Nephron progenitor cell (in vitro differentiated cells): ENCODE results near the gene POLE.

Experiments
- DNase-seq: peaks from one replicate; pipeline ENCODE4 v3.0.0; 2021
- H3K27ac Mint-ChIP-seq: 2 replicates; pipeline ENCODE4 v1.8.0; 2021; ENCODE audit warnings: mild to moderate bottlenecking, moderate library complexity, mixed read lengths
- H3K27me3 Mint-ChIP-seq: 2 replicates; pipeline ENCODE4 v1.8.0; 2021; ENCODE audit warnings: mild to moderate bottlenecking, low read depth, mixed read lengths; ENCODE audit not compliant: poor library complexity
- H3K36me3 Mint-ChIP-seq: 2 replicates; pipeline ENCODE4 v1.8.0; 2021; ENCODE audit warnings: low read depth, mixed read lengths
- H3K4me1 Mint-ChIP-seq: 2 replicates; pipeline ENCODE4 v1.8.0; 2021; ENCODE audit warnings: mixed read lengths
- H3K4me3 Mint-ChIP-seq: 2 replicates; pipeline ENCODE4 v1.8.0; 2021; ENCODE audit warnings: mild to moderate bottlenecking, moderate library complexity, mixed read lengths
- H3K9me3 Mint-ChIP-seq: 2 replicates; pipeline ENCODE4 v1.8.0; 2021; ENCODE audit warnings: mild to moderate bottlenecking, moderate library complexity, mixed read lengths
- CTCF ChIP-seq: fragments of 200-600 bp; sonication (generic); IDR thresholded peaks from 2 replicates; pipeline ENCODE4 v1.5.0; 2021; ENCODE audit warnings: antibody characterized with exemption

POLE gene

DNA sequence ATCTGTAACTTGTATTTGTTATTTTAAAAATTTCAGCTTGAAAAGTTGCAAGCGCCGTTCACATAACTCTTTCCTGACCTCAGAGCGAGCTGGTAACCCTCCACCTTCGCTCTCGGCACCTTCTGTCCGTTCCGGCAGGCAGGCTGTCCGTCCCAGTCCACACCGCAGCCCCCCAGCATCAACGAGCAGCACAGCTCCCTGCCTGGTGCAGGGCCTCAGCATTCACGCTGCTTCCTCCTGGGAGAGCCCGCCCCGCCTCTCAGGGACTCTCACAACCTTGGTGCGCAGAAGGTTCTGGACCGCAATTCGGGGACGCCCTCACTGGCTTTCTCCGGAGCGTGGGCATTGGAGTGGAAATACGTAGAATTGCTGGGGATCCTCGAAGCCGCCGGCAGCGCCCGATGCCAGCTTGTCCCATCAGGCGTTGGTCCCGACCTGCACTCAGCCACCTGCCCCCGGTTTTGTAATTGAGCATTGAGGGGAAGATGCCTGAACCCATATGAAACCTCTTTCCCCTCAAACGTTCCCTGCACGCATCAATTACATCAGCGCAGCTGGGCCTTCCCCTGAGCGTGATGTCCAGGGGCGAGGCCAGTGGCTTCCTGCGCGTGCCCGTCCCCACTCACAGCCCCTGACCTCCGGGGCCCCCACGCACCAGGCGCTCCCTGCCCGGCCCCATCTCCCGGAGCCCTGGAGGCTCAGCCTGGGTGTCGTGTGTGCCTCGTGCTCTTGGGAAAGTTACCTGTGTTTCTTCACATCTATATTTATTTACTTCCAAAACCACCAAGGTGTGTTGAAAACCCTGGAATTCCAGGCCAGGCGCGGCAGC lies 95.8 kb downstream of the POLE start:
- Mint-ChIP-seq H3K36me3 (no peaks in the 10 kb centered on the region), H3K9me3 (peaks cover 15% of the 10 kb centered on the region), H3K4me3 (no peak overlapping the region), H3K27ac (no peak overlapping the region), H3K27me3 (peaks cover 75% of the 10 kb centered on the region), H3K4me1 (peaks cover 16% of the 10 kb centered on the region)
- DNase-seq: no peak
- no peak for TF ChIP-seq CTCF

GRCh38 chr12:132588821-132589669 lies 98.1 kb downstream of the POLE start:
- peaks cover 14% of the 10 kb centered on the region for H3K4me1 Mint-ChIP-seq
- H3K4me3 Mint-ChIP-seq: no peak overlapping the region
- peaks cover under 1% of the 10 kb centered on the region for H3K36me3 Mint-ChIP-seq
- no peak overlapping the region for H3K27ac Mint-ChIP-seq
- peaks cover 73% of the 10 kb centered on the region for H3K27me3 Mint-ChIP-seq
- no peak for TF ChIP-seq CTCF
- DNase-seq: no peak
- H3K9me3 Mint-ChIP-seq: peaks cover 15% of the 10 kb centered on the region

DNA sequence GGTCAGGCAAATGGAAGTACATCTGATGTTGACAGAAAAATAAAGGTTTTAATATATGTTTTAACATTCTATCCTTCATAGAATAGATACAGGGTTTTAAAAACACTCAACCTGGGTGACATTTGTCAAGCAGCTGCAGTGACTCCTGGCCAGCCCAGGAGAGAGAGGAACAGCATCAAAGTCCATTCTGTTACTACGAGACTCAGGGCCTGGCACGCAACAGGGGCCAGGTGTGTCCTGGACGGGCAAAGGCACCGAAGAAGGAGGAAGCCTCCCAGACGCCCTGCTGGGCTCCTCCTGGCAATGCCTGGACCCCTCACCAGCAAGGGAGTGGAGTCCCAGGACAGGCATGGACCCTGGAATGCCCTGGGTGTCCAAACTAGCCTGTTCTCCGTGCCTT lies 98.8 kb downstream of the POLE start:
- H3K9me3 Mint-ChIP-seq: peaks cover 15% of the 10 kb centered on the region
- H3K36me3 Mint-ChIP-seq: peaks cover 5% of the 10 kb centered on the region
- no peak for TF ChIP-seq CTCF
- no peak overlapping the region for H3K27ac Mint-ChIP-seq
- H3K4me1 Mint-ChIP-seq: peaks cover 13% of the 10 kb centered on the region
- H3K4me3 Mint-ChIP-seq: no peak overlapping the region
- H3K27me3 Mint-ChIP-seq: peaks cover 73% of the 10 kb centered on the region
- DNase-seq: no peak

- DNase-seq: no peak
- Mint-ChIP-seq H3K36me3 (peaks cover 5% of the 10 kb centered on the region), H3K9me3 (peaks cover 13% of the 10 kb centered on the region), H3K27ac (no peak overlapping the region), H3K27me3 (peaks cover 67% of the 10 kb centered on the region), H3K4me1 (peaks cover 8% of the 10 kb centered on the region), H3K4me3 (no peak overlapping the region)
- TF ChIP-seq CTCF: no peak
These were observed 99.4 kb downstream of the POLE start for GRCh38 chr12:132587781-132588180.

DNA sequence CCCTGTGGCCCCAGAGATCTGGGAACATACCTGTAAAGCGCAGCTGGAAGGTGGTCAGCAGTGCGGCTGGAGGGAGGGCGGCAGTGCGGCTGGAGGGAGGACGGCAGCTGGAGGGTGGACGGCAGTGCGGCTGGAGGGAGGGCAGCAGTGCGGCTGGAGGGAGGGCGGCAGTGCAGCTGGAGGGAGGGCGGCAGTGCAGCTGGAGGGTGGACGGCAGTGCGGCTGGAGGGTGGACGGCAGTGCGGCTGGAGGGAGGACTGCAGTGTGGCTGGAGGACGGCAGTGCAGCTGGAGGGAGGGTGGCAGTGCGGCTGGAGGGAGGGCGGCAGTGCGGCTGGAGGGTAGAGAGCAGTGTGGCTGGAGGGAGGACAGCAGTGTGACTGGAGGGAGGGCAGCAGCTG lies 100.2 kb downstream of the POLE start:
- DNase-seq: no peak
- H3K36me3 Mint-ChIP-seq: peaks cover 5% of the 10 kb centered on the region
- no peak overlapping the region for H3K4me3 Mint-ChIP-seq
- peaks cover 69% of the 10 kb centered on the region for H3K27me3 Mint-ChIP-seq
- H3K27ac Mint-ChIP-seq: no peak overlapping the region
- peaks cover 8% of the 10 kb centered on the region for H3K9me3 Mint-ChIP-seq
- no peak for TF ChIP-seq CTCF
- H3K4me1 Mint-ChIP-seq: peaks cover 6% of the 10 kb centered on the region
